GM18499 (cell line): Measurements from ENCODE around the gene TET1.
"Not testable (repeated sequence)": the region's sequence is repeated elsewhere in the genome, so short reads cannot be mapped to it uniquely, and the experiment has no call there.

Source experiments
- ATAC-seq: cut with Tn5 transposase; IDR thresholded peaks from one replicate; pipeline ENCODE4 v1.9.1; 2021; ENCODE audit warnings: moderate number of reproducible peaks; ENCODE audit not compliant: insufficient read depth, unreplicated experiment

TET1 gene

GRCh38 chr10:68604441-68604840 is 44.3 kb downstream of the TET1 start:
- ATAC-seq: no peak

DNA sequence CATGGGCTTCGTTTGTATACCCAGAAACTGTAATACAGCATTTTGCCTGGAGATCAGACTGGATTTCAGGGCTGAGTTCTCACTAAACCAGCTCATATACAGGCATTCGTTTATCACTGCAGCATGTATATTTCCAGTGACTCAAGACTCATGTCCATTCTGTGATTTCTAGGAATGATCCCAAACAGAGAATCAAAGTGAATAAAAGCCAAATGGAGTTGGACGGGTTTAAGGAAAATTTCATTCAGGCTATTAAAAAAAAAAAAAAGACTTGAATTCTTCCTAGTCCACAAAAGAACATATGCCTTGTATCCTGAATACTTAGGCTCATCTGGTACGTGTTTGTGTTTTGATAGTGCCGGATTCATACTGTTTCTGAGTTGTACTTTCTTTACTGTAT is 46.8 kb downstream of the TET1 start:
- no peak for ATAC-seq

DNA sequence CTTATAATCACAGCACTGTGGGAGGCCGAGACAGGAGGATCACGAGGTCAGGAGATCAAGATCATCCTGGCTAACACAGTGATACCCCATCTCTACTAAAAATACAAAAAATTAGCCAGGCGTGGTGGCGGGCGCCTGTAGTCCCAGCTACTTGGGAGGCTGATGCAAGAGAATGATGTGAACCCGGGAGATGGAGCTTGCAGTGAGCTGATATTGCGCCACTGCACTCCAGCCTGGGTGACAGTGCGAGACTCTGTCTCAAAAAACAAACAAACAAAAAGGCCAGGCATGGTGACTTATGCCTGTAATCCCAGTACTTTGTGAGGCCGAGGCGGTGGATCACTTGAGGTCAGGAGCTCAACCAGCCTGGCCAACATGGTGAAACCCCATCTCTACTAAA is 49.9 kb downstream of the TET1 start:
- not testable (repeated sequence) for ATAC-seq

GRCh38 chr10:68611227-68611626 is 51.1 kb downstream of the TET1 start:
- ATAC-seq: no peak

- ATAC-seq: not testable (repeated sequence)
Measured at GRCh38 chr10:68613974-68614373, 53.8 kb downstream of the TET1 start.

- ATAC-seq: not testable (repeated sequence)
Measured at GRCh38 chr10:68617691-68618090, 57.6 kb downstream of the TET1 start.

DNA sequence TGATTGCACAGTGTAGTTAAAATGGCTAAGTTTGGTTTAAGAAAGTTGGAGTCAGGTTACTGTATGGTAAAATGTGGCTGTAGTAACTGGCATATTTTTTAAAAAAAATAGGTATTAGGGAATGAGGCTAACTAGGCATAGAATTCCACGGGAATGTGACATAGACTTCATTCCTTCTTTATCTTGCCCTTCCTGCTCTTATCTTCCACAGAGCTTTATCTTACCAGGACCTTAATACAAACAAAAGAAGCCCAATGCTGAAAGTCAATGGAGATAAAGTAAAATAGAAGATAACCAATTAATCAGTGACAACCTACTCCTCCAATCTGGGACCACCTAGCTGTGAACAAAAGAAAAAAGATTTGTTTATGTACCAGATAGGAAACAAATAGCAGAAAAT is 58.1 kb downstream of the TET1 start:
- ATAC-seq: no peak

DNA sequence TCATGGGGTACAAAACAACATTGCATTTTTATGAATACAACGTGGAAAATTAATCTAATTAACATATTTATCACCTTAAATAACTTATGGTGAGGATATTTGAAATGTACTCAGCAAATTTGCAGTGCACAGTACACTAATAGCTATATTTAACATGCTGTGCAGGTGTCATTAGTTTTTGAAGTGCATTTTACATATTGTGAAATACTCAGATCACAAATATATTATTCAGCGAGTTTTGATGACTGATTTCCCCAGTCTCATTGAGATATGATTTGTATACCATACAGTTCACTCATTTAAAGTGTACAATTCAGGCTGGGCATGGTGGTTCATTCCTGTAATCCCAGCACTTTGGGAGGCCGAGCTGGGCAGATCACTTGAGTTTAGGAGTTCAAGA is 59.5 kb downstream of the TET1 start:
- ATAC-seq: no peak

GRCh38 chr10:68625316-68625921 is 65.3 kb downstream of the TET1 start:
- ATAC-seq: no peak

- no peak for ATAC-seq
Measured at GRCh38 chr10:68628576-68629127, 68.5 kb downstream of the TET1 start.

GRCh38 chr10:68632271-68632560 is 72.1 kb downstream of the TET1 start:
- ATAC-seq: not testable (repeated sequence)

DNA sequence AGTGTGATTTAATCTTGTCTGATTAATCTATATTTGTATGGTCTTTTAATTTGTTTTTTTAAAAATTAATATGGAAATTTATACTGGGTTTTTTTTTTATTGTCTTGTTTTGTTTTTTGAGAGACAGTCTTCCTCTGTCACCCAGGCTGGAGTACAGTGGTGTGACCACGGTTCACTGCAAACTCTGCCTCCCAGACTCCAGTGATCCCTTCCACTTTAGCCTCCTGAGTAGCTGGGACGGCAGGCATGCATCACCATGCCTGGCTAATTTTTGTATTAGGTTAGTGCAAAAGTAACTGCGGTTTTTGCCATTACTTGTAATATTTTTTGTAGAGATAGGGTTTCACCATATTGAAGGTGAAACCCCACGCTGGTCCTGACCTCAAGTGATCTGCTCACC is 73.1 kb downstream of the TET1 start:
- ATAC-seq: no peak

DNA sequence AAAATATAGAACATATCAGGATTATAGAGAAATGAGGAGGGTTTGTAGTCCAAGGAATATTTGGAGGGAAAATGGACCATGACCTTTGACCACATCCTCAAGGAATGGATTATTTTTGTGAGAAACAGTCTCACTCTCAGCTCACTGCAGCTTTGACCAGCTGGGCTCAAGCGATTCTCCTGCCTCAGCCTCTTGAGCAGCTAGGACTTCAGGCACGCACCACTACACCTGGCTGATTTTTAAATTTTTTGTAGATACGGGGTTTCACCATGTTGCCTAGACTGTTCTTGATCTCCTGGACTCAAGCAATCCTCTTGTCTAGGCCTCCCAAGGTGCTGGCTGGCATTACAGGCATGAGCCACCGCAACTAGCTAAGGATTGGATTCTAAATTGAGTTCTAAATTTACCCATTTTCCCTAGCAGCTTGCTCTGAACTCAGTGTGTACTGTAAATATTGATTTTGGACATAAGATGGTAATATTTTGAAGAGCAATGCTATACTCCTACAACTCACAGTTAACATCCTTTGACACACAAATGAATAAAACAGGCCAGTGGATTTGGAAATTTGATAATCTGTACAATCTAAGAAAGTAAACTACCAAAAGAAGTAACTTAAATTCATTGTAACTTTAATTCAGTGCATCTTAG is 73.8 kb downstream of the TET1 start:
- no peak for ATAC-seq

GRCh38 chr10:68636335-68636734 is 76.2 kb downstream of the TET1 start:
- ATAC-seq: no peak

DNA sequence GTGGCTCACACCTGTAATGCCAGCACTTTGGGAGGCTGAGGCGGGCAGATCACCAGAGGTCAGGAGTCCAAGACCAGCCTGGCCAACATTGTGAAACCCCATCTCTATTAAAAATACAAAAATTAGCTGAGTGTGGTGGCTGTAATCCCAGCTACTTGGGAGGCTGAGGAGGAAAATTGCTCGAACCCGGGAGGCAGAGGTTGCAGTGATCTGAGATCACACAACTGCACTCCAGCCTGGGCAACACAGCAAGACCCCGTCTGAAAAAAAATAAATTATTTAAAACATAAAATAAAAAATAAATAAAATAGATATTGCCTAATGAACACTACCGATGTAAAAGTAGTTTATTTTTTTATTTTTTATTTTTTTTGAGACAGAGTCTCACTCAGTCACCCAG is 83.4 kb downstream of the TET1 start:
- not testable (repeated sequence) for ATAC-seq

DNA sequence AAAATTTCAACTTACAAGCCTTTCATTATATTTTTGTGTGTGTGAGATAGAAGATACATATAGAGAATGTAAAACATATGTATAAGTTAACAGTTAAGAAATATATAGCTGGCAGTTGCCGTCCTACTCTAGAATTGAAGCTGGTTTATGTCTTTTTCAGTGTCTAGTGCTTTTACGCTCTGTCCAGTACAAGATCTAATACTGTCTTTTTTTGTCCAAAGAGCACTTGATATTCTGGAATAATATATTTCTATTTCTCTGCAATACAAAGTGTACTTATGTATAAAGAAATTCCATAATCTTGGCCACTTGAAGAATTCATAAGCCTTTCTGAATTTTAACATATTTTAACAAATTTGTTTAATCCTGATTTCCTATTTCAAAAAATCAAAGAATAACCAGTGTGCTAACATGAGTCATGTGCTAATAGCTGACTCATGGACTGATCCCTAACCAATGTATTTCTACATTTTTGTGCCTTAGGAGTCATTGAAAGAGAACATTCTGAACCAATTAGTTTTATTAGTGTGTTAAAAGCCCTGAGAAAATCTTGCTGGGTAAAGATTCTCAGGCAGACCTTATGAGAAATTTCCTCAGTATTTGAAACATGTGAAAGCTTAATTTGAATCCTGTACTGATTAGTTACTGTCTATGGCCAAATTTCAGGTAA is 87.7 kb downstream of the TET1 start:
- ATAC-seq: no peak

DNA sequence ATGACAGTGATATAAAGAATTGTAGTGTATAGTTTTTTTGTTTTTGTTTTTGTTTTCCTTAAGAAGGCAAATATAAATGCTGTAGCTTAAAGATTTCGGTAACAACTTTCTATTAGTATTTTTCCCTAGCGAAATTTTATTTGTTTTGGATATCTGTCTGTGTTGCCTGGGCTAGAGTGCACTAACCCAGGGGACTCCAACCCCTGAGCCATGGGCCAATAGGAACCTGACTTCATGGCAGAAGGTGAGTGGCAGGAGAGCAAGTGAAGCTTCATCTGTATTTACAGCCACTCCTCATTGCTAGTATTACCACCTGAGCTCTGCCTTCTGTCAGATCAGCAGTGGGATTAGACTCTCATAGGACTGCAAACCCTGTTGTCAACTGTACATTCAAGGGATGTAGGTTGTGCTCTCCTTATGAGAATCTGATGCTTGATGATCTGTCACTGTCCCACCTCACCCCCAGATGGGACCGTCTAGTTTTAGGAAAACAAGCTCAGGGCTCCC is 95.5 kb downstream of the TET1 start:
- ATAC-seq: no peak

- no peak for ATAC-seq
Measured at GRCh38 chr10:68665841-68666240, 105.7 kb downstream of the TET1 start.

- ATAC-seq: no peak
Measured at GRCh38 chr10:68666280-68666760, 106.2 kb downstream of the TET1 start.

- no peak for ATAC-seq
Measured at GRCh38 chr10:68668231-68668630, 108.1 kb downstream of the TET1 start.

GRCh38 chr10:68668972-68669371 is 108.8 kb downstream of the TET1 start:
- no peak for ATAC-seq
